Panc1 (cell line): Measurements from ENCODE around the gene MTPN. TPM values are rescaled to one million over a fixed set of nuclear protein-coding genes. Genes with fewer than 3 reads are reported as not detected.

Experiments used
- ATAC-seq: fragments of 200-7000 bp; cut with Tn5 transposase; 2 replicates; pipeline ENCODE4 v1.9.1; 2020; ENCODE audit warnings: mild to moderate bottlenecking, moderate library complexity
- BruUV-seq: library from RNA; stranded (reverse); fragments of 400-500 nt; replicated peaks from 2 replicates; lab custom pipeline; 2021; lab: Mats Ljungman, UMichigan
- CTCF ChIA-PET: fragments of 300-600 bp; sonication (Branson Sonifier 250); formaldehyde crosslinking; loops from one replicate; lab custom pipeline; 2022; ENCODE audit warnings: antibody characterized with exemption; lab: Charles Lee
- POLR2A ChIA-PET: fragments of 300-600 bp; sonication (Branson Sonifier 250); formaldehyde crosslinking; loops from one replicate; lab custom pipeline; 2022; ENCODE audit warnings: antibody characterized with exemption; lab: Charles Lee
- DNase-seq: peaks from one replicate; pipeline ENCODE4 v3.0.0-alpha.2; 2010; ENCODE audit warnings: low read depth, low spot score
- H3K27ac ChIP-seq: 2 replicates; pipeline ENCODE4 v1.5.1; 2011; ENCODE audit warnings: mild to moderate bottlenecking, low read length, inconsistent platforms
- H3K27me3 ChIP-seq: fragments of 200-500 bp; sonication (Bioruptor generic); 2 replicates; pipeline ENCODE4 v1.6.0; 2014; ENCODE audit warnings: low read length, inconsistent platforms; ENCODE audit not compliant: control insufficient read depth, insufficient read depth
- H3K36me3 ChIP-seq: fragments of 200-500 bp; sonication (Bioruptor generic); 2 replicates; pipeline ENCODE4 v1.5.1; 2014; ENCODE audit warnings: inconsistent platforms, mild to moderate bottlenecking, low read length, moderate library complexity; ENCODE audit not compliant: control insufficient read depth, insufficient read depth
- H3K4me1 ChIP-seq: 2 replicates; pipeline ENCODE4 v1.5.1; 2011; ENCODE audit warnings: inconsistent platforms, mild to moderate bottlenecking, low read length, moderate library complexity; ENCODE audit not compliant: control insufficient read depth, insufficient read depth
- H3K4me3 ChIP-seq, 2 experiments: 2 replicates each; pipeline ENCODE4 v1.5.1; 2011 to 2012; ENCODE audit warnings: low read depth in 2 of 2, low read length in 2 of 2, mild to moderate bottlenecking in 2 of 2, inconsistent platforms in 1 of 2, moderate library complexity in 1 of 2
- H3K9me3 ChIP-seq: fragments of 200-500 bp; sonication (Bioruptor generic); 2 replicates; pipeline ENCODE4 v1.5.1; 2014; ENCODE audit warnings: low read depth, mild to moderate bottlenecking, inconsistent platforms, low read length, moderate library complexity; ENCODE audit not compliant: control insufficient read depth, insufficient read depth
- CTCF ChIP-seq: fragments of 450-650 bp; IDR thresholded peaks from 2 replicates; pipeline ENCODE4 v1.5.1; 2017; ENCODE audit warnings: mild to moderate bottlenecking
- POLR2AphosphoS5 ChIP-seq: IDR thresholded peaks from 2 replicates; pipeline ENCODE4 v1.6.1; 2012; ENCODE audit warnings: mild to moderate bottlenecking, low read depth, low read length, moderate library complexity
- REST ChIP-seq, 2 experiments: IDR thresholded peaks; 2 replicates each; pipeline ENCODE4 v1.6.1; 2011 to 2012; ENCODE audit warnings: low read depth in 2 of 2, control low read depth in 1 of 2, low read length in 1 of 2, mild to moderate bottlenecking in 1 of 2, moderate library complexity in 1 of 2; ENCODE audit not compliant: insufficient read depth in 1 of 2
- SIN3A ChIP-seq: IDR thresholded peaks from 2 replicates; pipeline ENCODE4 v1.6.1; 2012; ENCODE audit warnings: low read depth, mild to moderate bottlenecking, low read length, moderate library complexity, borderline replicate concordance; ENCODE audit not compliant: insufficient read depth
- TCF7L2 ChIP-seq: IDR thresholded peaks from 2 replicates; pipeline ENCODE4 v1.6.1; 2011; ENCODE audit warnings: mild to moderate bottlenecking, low read depth, low read length, inconsistent platforms
- in situ Hi-C: cut with HindIII; loops from 2 replicates; pipeline ENCODE4 v1.10.0; 2016; ENCODE audit warnings: low sequenced_read_pairs, low pct_unique_long_range_greater_than_20kb
- intact Hi-C: fragments of 100-400 bp; cut with micrococcal nuclease; formaldehyde crosslinking; loops from one replicate; pipeline ENCODE4 v1.10.0; 2022; ENCODE audit not compliant: unreplicated experiment
- total RNA-seq: library from RNA; stranded (reverse); gene quantifications from one replicate; pipeline ENCODE4 v1.2.1, GENCODE V29; 2021; ENCODE audit not compliant: unreplicated experiment

Gene MTPN
- total RNA-seq, 1 experiment from 2014 or later = 177 TPM

GRCh38 chr7:135994466-135995205, 17.5 kb upstream of the MTPN start:
- no peak overlapping the region for H3K27ac ChIP-seq
- DNase-seq (no peak), ATAC-seq (no peak)
- POLR2A ChIA-PET = no interaction called here
- H3K4me1 ChIP-seq = no peaks in the 10 kb centered on the region
- TF ChIP-seq TCF7L2 (no peak), POLR2AphosphoS5 (no peak), REST (IDR thresholded peaks at IDR 0.05; ENCODE audit: insufficient read depth in 1 of 2, low read depth in 2 of 2, low read length in 1 of 2) (no peak), SIN3A (no peak), CTCF (no peak)
- no peak overlapping the region for H3K4me3 ChIP-seq
- intact Hi-C loops = no loop called here
- H3K9me3 ChIP-seq = no peaks in the 10 kb centered on the region
- BruUV-seq = no TSS peak
- CTCF ChIA-PET = no interaction called here
- H3K36me3 ChIP-seq = no peaks in the 10 kb centered on the region
- H3K27me3 ChIP-seq = peaks cover 3% of the 10 kb centered on the region; the same call in 1 of the 2 replicates
- in situ Hi-C loops = no loop called here

- CTCF ChIA-PET = no interaction called here
- H3K27me3 ChIP-seq = peaks cover 3% of the 10 kb centered on the region; the same call in 1 of the 2 replicates
- DNase-seq (no peak), ATAC-seq (no peak)
- TF ChIP-seq CTCF (no peak), SIN3A (no peak), REST (IDR thresholded peaks at IDR 0.05; ENCODE audit: insufficient read depth in 1 of 2, low read depth in 2 of 2, low read length in 1 of 2) (no peak), POLR2AphosphoS5 (no peak), TCF7L2 (no peak)
- H3K4me3 ChIP-seq = no peak overlapping the region
- H3K36me3 ChIP-seq = no peaks in the 10 kb centered on the region
- in situ Hi-C loops = no loop called here
- POLR2A ChIA-PET = no interaction called here
- H3K9me3 ChIP-seq = no peaks in the 10 kb centered on the region
- no peak overlapping the region for H3K27ac ChIP-seq
- no peaks in the 10 kb centered on the region for H3K4me1 ChIP-seq
- BruUV-seq = no TSS peak
- intact Hi-C loops = no loop called here
Measured at GRCh38 chr7:135993950-135994349, 16.8 kb upstream of the MTPN start.
